GM12878 (cell line): ENCODE results near the gene FBXO15. TPM values are rescaled to one million over a fixed set of nuclear protein-coding genes. Genes with fewer than 3 reads are reported as not detected.

Experiments used
- ATAC-seq: fragments of 200-7000 bp; cut with Tn5 transposase; 3 replicates; pipeline ENCODE4 v1.9.1; 2020; ENCODE audit warnings: mild to moderate bottlenecking, moderate library complexity
- BruUV-seq: library from RNA; stranded (reverse); fragments of 400-500 nt; replicated peaks from 2 replicates; lab custom pipeline; 2021; lab: Mats Ljungman, UMichigan
- CTCF ChIA-PET: fragments of 300-600 bp; sonication (Branson Sonifier 250); formaldehyde crosslinking; extraction: SDS; loops from one replicate; lab custom pipeline; 2021; ENCODE audit warnings: inconsistent platforms; lab: Yijun Ruan, JAX
- POLR2A ChIA-PET: fragments of 350-600 bp; formaldehyde crosslinking; extraction: SDS; loops from one replicate; lab custom pipeline; 2021; ENCODE audit warnings: inconsistent platforms; lab: Charles Lee
- RAD21 ChIA-PET: fragments of 300-600 bp; sonication (Branson Sonifier 250); formaldehyde crosslinking; loops from one replicate; lab custom pipeline; 2023; ENCODE audit warnings: antibody characterized with exemption; ENCODE audit not compliant: unreplicated experiment; lab: Charles Lee
- SMC1A ChIA-PET: fragments of 300-600 bp; sonication (Branson Sonifier 250); formaldehyde crosslinking; loops from one replicate; lab custom pipeline; 2023; ENCODE audit not compliant: unreplicated experiment, uncharacterized antibody; lab: Charles Lee
- DNase-seq: peaks from one replicate; pipeline ENCODE4 v3.0.0-alpha.2; 2011; ENCODE audit warnings: low read depth, low spot score
- FAIRE-seq: peaks from 3 replicates; lab custom pipeline; 2011; peaks lifted over from hg19 to GRCh38; lab: Jason Lieb, UNC
- H2AFZ ChIP-seq: 2 replicates; pipeline ENCODE4 v1.6.0; 2011; ENCODE audit warnings: low read depth, low read length, control low read depth; ENCODE audit not compliant: control insufficient read depth
- H3K27ac ChIP-seq: 2 replicates; pipeline ENCODE4 v1.5.1; 2011; ENCODE audit warnings: control low read depth; ENCODE audit not compliant: control insufficient read depth, insufficient read depth
- H3K27me3 ChIP-seq, 2 experiments: replicated peaks in 1 of 2; 2 replicates each; pipeline versions ENCODE4 v1.6.0 to v1.6.1; 2011; ENCODE audit warnings: low read length in 1 of 2; ENCODE audit not compliant: control insufficient read depth in 2 of 2, insufficient read depth in 2 of 2
- H3K36me3 ChIP-seq, 2 experiments: 2 replicates each; pipeline ENCODE4 v1.5.1; 2011; ENCODE audit warnings: low read length in 1 of 2; ENCODE audit not compliant: control insufficient read depth in 2 of 2, insufficient read depth in 2 of 2
- H3K4me1 ChIP-seq: 2 replicates; pipeline ENCODE4 v1.6.1; 2011; ENCODE audit warnings: mild to moderate bottlenecking, low read length, moderate library complexity, mixed read lengths; ENCODE audit not compliant: control insufficient read depth, insufficient read depth
- H3K4me2 ChIP-seq: 2 replicates; pipeline ENCODE4 v1.6.0; 2011; ENCODE audit warnings: control low read depth; ENCODE audit not compliant: control insufficient read depth, insufficient read depth
- H3K4me3 ChIP-seq: fragments of 200-600 bp; sonication (generic); 2 replicates; pipeline ENCODE4 v1.5.1; 2016
- H3K79me2 ChIP-seq: 2 replicates; pipeline ENCODE4 v1.6.0; 2011; ENCODE audit warnings: low read length; ENCODE audit not compliant: control insufficient read depth, insufficient read depth
- H3K9ac ChIP-seq: 2 replicates; pipeline ENCODE4 v1.8.0; 2011; ENCODE audit warnings: low read length, control low read depth, mixed read lengths; ENCODE audit not compliant: control insufficient read depth, insufficient read depth
- H3K9me3 ChIP-seq: replicated peaks from 3 replicates; pipeline ENCODE4 v1.5.1; 2011; ENCODE audit warnings: mild to moderate bottlenecking, low read length; ENCODE audit not compliant: control insufficient read depth, insufficient read depth
- H4K20me1 ChIP-seq: 2 replicates; pipeline ENCODE4 v1.6.0; 2011; ENCODE audit not compliant: control insufficient read depth, insufficient read depth
- BCL11A ChIP-seq: IDR thresholded peaks from 2 replicates; pipeline ENCODE4 v1.6.1; 2011; ENCODE audit warnings: low read depth, low read length
- CBX5 ChIP-seq: sonication (generic); IDR thresholded peaks from 2 replicates; pipeline ENCODE4 v1.6.1; 2016; ENCODE audit warnings: low read depth, moderate library complexity, mild to moderate bottlenecking, inconsistent platforms
- CHD4 ChIP-seq: fragments of 200-600 bp; sonication (generic); IDR thresholded peaks from 2 replicates; pipeline ENCODE4 v1.6.1; 2016; ENCODE audit warnings: mild to moderate bottlenecking
- CREB1 ChIP-seq: IDR thresholded peaks from 2 replicates; pipeline ENCODE4 v1.6.1; 2012; ENCODE audit warnings: low read depth, mild to moderate bottlenecking, inconsistent platforms
- ESRRA ChIP-seq: IDR thresholded peaks from 2 replicates; pipeline ENCODE4 v1.6.1; 2012; ENCODE audit warnings: mild to moderate bottlenecking, low read length, improper control_type of control experiment
- IKZF2 ChIP-seq, 2 experiments: fragments of 450-650 bp; IDR thresholded peaks; 2 replicates each; pipeline ENCODE4 v1.6.1; 2017; ENCODE audit warnings: mild to moderate bottlenecking in 2 of 2, moderate library complexity in 2 of 2
- IRF5 ChIP-seq: fragments of 450-650 bp; IDR thresholded peaks from 2 replicates; pipeline ENCODE4 v1.6.1; 2017; ENCODE audit warnings: borderline replicate concordance
- MYC ChIP-seq: IDR thresholded peaks from 2 replicates; pipeline ENCODE4 v1.6.1; 2011; ENCODE audit warnings: mild to moderate bottlenecking, low read length, moderate library complexity, inconsistent platforms; ENCODE audit not compliant: insufficient read depth, insufficient replicate concordance, insufficient read length, severe bottlenecking
- NRF1 ChIP-seq: conservative IDR thresholded peaks from 2 replicates; pipeline ENCODE4 v1.6.1; 2011; ENCODE audit warnings: mild to moderate bottlenecking, low read depth, low read length, improper control_type of control experiment
- PRDM15 ChIP-seq: fragments of 450-650 bp; formaldehyde crosslinking; IDR thresholded peaks from 2 replicates; pipeline ENCODE4 v1.4.0; 2020; ENCODE audit warnings: mild to moderate bottlenecking, moderate library complexity
- RCOR1 ChIP-seq: conservative IDR thresholded peaks from 2 replicates; pipeline ENCODE4 v1.6.1; 2012; ENCODE audit warnings: low read depth, low read length, improper control_type of control experiment
- USF2 ChIP-seq: IDR thresholded peaks from 2 replicates; pipeline ENCODE4 v1.6.1; 2011; ENCODE audit warnings: low read depth, low read length, improper control_type of control experiment, borderline replicate concordance
- ZNF274 ChIP-seq: IDR thresholded peaks from one replicate; pipeline ENCODE4 v1.8.0; 2011; ENCODE audit not compliant: insufficient read length, insufficient read depth
- ZSCAN29 ChIP-seq: fragments of 450-650 bp; IDR thresholded peaks from 2 replicates; pipeline ENCODE4 v1.6.1; 2017; ENCODE audit warnings: mild to moderate bottlenecking, moderate library complexity
- WGBS: methylation state at CpG from one replicate; pipeline ENCODE4 v1.1.6; 2016; ENCODE audit warnings: low lambda C conversion rate; ENCODE audit not compliant: insufficient replicate concordance, insufficient coverage; ENCODE audit errors: missing lambda C conversion rate; 5-methylcytosine and 5-hydroxymethylcytosine counted together
- in situ Hi-C: fragments of 300-500 bp; cut with MboI; formaldehyde crosslinking; loops from 9 replicates; pipeline ENCODE4 v1.14.3; 2018; ENCODE audit warnings: mixed read lengths
- intact Hi-C: fragments of 100-400 bp; cut with micrococcal nuclease; formaldehyde crosslinking; loops from one replicate; pipeline ENCODE4 v1.14.2; 2022; ENCODE audit not compliant: unreplicated experiment
- polyA plus RNA-seq, 11 experiments: library from polyadenylated mRNA; depleted of rRNA in 4 of 11; unstranded in 6 of 11; stranded (reverse) in 5 of 11; fragments of >200 nt; fragmentation: Nextera tagmentation in 4 of 11; fragmentation: Illumina TruSeq in 1 of 11; extraction: Ambion mirVana in 4 of 11; extraction: Trizol in 1 of 11; gene quantifications; 1 replicate in 1 of 11; 2 replicates in 10 of 11; pipeline versions ENCODE4 v1.2.1 to v1.2.3, GENCODE V29; 2011 to 2016; ENCODE audit warnings: inconsistent platforms in 2 of 11, missing spikeins in 2 of 11, low read depth in 1 of 11
- total RNA-seq, 4 experiments: library from RNA; depleted of rRNA in 3 of 4; stranded (reverse); fragments of >200 nt in 3 of 4; fragmentation: Illumina TruSeq in 1 of 4; extraction: Trizol in 1 of 4; gene quantifications; 2 replicates each; pipeline versions ENCODE4 v1.2.1 to v1.2.3, GENCODE V29; 2013 to 2021
- TF ChIP-seq, protein P1 (sequence below): IDR thresholded peaks from 2 replicates; pipeline ENCODE4 v1.6.1; 2011; ENCODE audit warnings: borderline replicate concordance, low read depth, mild to moderate bottlenecking, moderate library complexity, mixed read lengths, low read length; ENCODE audit not compliant: insufficient read depth; ENCODE audit errors: extremely low read length

FBXO15 gene
- total and polyA plus RNA-seq, 10 of the 15 experiments (the other 5 are each of a cell fraction or from before 2014, with no cell fraction given), result 0.06 to 0.90 (median 0.22) TPM; not detected in 3

DNA sequence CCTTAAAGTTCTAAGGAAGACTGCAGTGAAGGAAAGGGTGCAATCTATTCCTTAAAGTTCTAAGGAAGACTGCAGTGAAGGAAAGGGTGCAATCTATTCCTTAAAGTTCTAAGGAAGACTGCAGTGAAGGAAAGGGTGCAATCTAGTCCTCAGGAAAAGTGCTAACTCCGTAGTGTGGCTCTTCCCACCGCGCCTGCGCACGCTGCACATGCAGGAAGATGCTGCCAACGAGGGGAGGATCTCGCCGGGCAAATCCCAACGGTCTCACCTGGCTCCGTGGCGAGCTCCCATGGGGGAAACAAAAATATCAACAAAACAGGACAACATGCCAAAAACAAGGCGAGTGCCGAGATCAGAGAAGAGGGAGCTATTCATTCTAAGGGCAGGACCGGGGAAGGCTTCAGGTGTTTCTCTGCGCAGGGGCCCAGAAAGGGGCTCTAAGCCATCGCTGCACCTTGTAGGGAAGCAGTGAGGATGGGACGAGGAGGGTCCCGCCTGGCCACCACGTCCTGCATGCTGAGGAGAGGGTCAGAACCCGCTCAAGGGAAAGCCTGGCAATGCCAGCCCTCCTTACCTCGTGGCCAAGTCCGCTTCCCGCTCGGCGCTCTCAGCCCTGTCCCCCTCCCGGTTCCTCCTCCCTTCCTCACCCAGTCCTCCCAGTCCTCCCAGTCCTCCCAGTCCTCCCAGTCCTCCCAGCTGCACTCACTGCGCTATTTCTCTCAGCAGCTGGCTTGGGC lies 25.2 kb upstream of the FBXO15 start (continued):
- TF ChIP-seq BCL11A (no peak), ZNF274 (no peak), RCOR1 (no peak), CHD4 (no peak), IRF5 (no peak), ESRRA (no peak)
- TF ChIP-seq, all 136 proteins: peak for 0

GRCh38 chr18:74171910-74172606 lies 24.4 kb upstream of the FBXO15 start:
- ChIA-PET RAD21 (no interaction called here), CTCF (interaction anchor here (1.3 to 1.7 kb wide), 2 partner anchors 11 to 25 kb away, joined by 3 to 4 read pairs; no protein-coding TSS in a partner anchor), SMC1A (interaction anchor here (0.6 to 1.4 kb wide), 3 partner anchors 14 to 38 kb away, joined by 3 read pairs; no protein-coding TSS in a partner anchor), POLR2A (no interaction called here)
- in situ Hi-C loops, result no loop called here
- FAIRE-seq, result peak; percentile 80
- Histone ChIP-seq H2AFZ (peak overlapping the region; percentile 45), H3K36me3 (no peaks in the 10 kb centered on the region), H3K27ac (no peak overlapping the region), H3K79me2 (no peaks in the 10 kb centered on the region), H3K9ac (no peak overlapping the region), H3K4me2 (peak overlapping the region; percentile 85), H3K9me3 (no peaks in the 10 kb centered on the region), H3K4me3 (no peak overlapping the region), H3K4me1 (peaks cover 6% of the 10 kb centered on the region; the same call in 1 of the 2 replicates), H4K20me1 (no peaks in the 10 kb centered on the region), H3K27me3 (peaks cover 0 to 2% of the 10 kb centered on the region in 2 experiments; a peak in 1 of 4 replicates)
- 40% methylated on average over 12 of the region's 12 CpGs for WGBS
- no TSS peak for BruUV-seq
- intact Hi-C loops, result no loop called here
- ATAC-seq, result peak; percentile 97
- DNase-seq, result no peak
- TF ChIP-seq NRF1 (no peak), PRDM15 (no peak), ZSCAN29 (no peak), CBX5 (no peak), CREB1 (no peak), USF2 (no peak), MYC (no peak), IKZF2 (IDR thresholded peaks at IDR 0.05) (no peak)
- TF ChIP-seq, protein P1, sequence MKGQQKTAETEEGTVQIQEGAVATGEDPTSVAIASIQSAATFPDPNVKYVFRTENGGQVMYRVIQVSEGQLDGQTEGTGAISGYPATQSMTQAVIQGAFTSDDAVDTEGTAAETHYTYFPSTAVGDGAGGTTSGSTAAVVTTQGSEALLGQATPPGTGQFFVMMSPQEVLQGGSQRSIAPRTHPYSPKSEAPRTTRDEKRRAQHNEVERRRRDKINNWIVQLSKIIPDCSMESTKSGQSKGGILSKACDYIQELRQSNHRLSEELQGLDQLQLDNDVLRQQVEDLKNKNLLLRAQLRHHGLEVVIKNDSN, result no peak
